Bronchial smooth muscle cell (primary cell): Measurements from ENCODE around the gene OR10G7. TPM values are rescaled to one million over a fixed set of nuclear protein-coding genes. Genes with fewer than 3 reads are reported as not detected.

Experiments used
- total RNA-seq: library from RNA; depleted of rRNA; stranded (reverse); fragments of >200 nt; gene quantifications from 2 replicates; pipeline ENCODE4 v1.2.1, GENCODE V29; 2014

OR10G7 gene, protein sequence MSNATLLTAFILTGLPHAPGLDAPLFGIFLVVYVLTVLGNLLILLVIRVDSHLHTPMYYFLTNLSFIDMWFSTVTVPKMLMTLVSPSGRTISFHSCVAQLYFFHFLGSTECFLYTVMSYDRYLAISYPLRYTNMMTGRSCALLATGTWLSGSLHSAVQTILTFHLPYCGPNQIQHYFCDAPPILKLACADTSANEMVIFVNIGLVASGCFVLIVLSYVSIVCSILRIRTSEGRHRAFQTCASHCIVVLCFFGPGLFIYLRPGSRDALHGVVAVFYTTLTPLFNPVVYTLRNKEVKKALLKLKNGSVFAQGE
- not detected in 2 replicates for total RNA-seq

DNA sequence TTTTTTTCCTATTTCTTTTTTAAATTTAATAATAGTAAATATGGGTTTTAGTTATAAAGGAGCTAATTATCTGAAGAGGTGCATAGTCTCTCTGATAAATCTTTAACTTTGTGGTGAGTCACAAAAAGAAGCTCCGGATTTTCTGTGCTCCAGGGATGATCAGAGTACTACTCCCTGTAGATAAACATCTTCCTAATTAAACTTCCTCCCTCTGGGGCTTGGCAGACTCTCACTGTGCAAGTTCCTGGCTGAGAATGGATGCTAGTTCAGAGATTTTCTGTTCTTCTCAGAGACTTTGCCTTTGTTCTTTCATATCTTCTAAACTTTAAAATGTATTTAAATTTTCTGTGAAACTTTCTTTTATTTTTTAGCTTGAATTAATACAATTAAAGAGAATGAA lies at the start of gene OR10G7:
Gene OR10G7, minus strand, starts transcription at position 72 of the 400 bp plus-strand sequence. CDS start 2,324 bp downstream, outside the sequence.

DNA sequence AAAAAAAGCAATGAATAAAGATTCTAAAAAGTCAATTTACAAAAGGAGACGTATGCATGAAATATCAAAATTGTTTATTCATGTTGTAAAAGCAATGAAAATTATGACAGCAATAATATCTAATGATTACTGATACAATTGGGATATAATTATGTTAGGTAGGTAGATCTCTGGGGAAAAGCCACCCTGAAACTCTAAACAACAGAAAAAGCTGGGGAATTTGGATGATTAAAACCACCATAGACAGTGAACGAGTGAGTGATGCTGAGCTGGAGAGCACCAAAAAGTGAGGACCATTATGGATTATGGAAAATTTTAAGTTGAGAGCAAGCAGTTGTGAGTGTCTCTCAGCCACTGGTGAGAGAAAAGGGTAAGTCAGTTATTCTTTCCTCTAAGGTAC lies 14.6 kb downstream of the OR10G7 start, which contains the start of gene OR10G8:
Gene OR10G8, plus strand, starts transcription at position 301 of the 400 bp plus-strand sequence. CDS start 2,825 bp downstream, outside the sequence.

DNA sequence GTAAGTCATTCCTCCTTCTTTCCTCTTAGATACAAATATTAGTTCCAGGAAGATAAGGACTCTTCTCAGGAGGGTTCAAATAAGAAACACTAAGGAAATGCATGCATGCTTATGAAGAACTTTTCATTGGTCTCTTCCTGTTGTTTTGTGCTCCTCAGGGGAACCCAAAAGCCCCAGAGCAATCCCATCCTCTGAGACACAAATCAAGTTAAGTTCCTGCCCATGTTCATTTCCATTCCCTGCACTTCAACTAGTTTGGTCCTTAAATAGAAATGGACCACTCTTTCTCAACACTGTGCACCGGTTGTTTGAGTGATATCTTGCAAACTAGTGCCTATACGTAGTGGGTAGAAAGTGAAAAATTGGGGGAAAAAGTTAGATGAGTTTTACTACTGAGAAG lies 28.4 kb downstream of the OR10G7 start, which contains the start of gene OR10G4:
Gene OR10G4, plus strand, starts transcription at position 301 of the 400 bp plus-strand sequence. CDS start 2,578 bp downstream, outside the sequence.

DNA sequence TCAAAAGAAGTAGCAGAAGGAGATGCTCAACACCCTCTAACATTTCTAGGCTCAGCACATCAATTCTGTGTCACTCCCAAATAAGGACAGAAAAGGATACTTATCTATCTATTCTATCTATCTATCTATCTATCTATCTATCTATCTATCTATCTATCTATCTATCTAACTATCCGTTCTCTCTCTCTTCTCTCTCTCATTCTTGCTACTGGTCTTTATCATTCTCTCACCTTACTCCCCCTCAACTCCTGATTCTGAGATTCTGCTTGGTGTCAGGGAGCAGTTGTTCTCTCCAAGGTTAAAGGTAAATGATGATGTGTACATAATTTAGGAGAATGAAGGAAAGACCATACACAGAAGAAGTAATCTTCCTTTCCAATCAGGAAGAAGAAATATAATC lies 46.0 kb downstream of the OR10G7 start, which contains the start of gene OR10G6:
Gene OR10G6, minus strand, starts transcription at position 43 of the 400 bp plus-strand sequence. Its CDS starts 0 bp downstream, at position 43.

Other genes with a start within 250 kb of the OR10G7 start
- not detected in 2 replicates for gene OR6M1, start 235.0 kb downstream of the OR10G7 start, total RNA-seq
- not detected in 2 replicates for gene TMEM225, start 155.7 kb downstream of the OR10G7 start, total RNA-seq
- not detected in 2 replicates for gene OR8D4, start 139.2 kb downstream of the OR10G7 start, total RNA-seq
- gene OR4D5, start 101.7 kb downstream of the OR10G7 start, total RNA-seq, result not detected in 2 replicates
- not detected in 2 replicates for gene OR6T1, start 97.5 kb downstream of the OR10G7 start, total RNA-seq
- not detected in 2 replicates for gene OR10S1, start 63.5 kb downstream of the OR10G7 start, total RNA-seq
- not detected in 2 replicates for gene OR10G6, start 46.2 kb downstream of the OR10G7 start, total RNA-seq
- gene OR10G4, start 28.3 kb downstream of the OR10G7 start, total RNA-seq, result not detected in 2 replicates
- not detected in 2 replicates for gene OR10G9, start 18.3 kb downstream of the OR10G7 start, total RNA-seq
- gene OR10G8, start 14.5 kb downstream of the OR10G7 start, total RNA-seq, result not detected in 2 replicates
- 20.9 and 25.5 TPM in 2 replicates for gene VWA5A, start 74.1 kb upstream of the OR10G7 start, total RNA-seq
- not detected in 2 replicates for gene OR10D3, start 142.0 kb upstream of the OR10G7 start, total RNA-seq
- not detected in 2 replicates for gene OR8G1, start 199.8 kb upstream of the OR10G7 start, total RNA-seq
- not detected in 2 replicates for gene OR8G5, start 215.1 kb upstream of the OR10G7 start, total RNA-seq